Body of pancreas (tissue), 4 donors: Measurements from ENCODE around the gene EFCAB6. TPM values are rescaled to one million over a fixed set of nuclear protein-coding genes. Genes with fewer than 3 reads are reported as not detected.

ENCODE experiments used
- ATAC-seq: fragments of 150-250 bp; one replicate; pipeline ENCODE4 v1.9.1; 2016
- DNase-seq, 4 donors: peaks; one replicate each; pipeline ENCODE4 v3.0.0-alpha.2; 2019
- H3K27ac ChIP-seq, 4 donors: fragments of 200-600 bp; sonication (generic); 1 replicate in 3 of 4; 2 replicates in 1 of 4; pipeline versions ENCODE4 v1.5.1 to v1.6.1; 2016 to 2019; ENCODE audit warnings: mild to moderate bottlenecking in 1 of 4, mixed read lengths in 1 of 4, moderate library complexity in 1 of 4
- H3K27me3 ChIP-seq, 2 donors: fragments of 200-600 bp; sonication (generic); one replicate each; pipeline ENCODE4 v1.6.0; 2016; ENCODE audit warnings: mild to moderate bottlenecking in 1 of 2
- H3K36me3 ChIP-seq, 2 donors: fragments of 200-600 bp; sonication (generic); replicated peaks in 1 of 2; 2 replicates each; pipeline ENCODE4 v1.5.1; 2016; ENCODE audit warnings: low read depth in 2 of 2; ENCODE audit not compliant: insufficient read depth in 1 of 2
- H3K4me1 ChIP-seq: fragments of 200-600 bp; sonication (generic); one replicate; pipeline ENCODE4 v1.6.0; 2016
- H3K4me3 ChIP-seq, 2 donors: fragments of 200-600 bp; sonication (generic); 1 replicate in 1 of 2; 2 replicates in 1 of 2; pipeline ENCODE4 v1.5.1; 2016 to 2019
- H3K9me3 ChIP-seq, 3 donors: fragments of 200-600 bp; sonication (generic); 1 replicate in 2 of 3; 2 replicates in 1 of 3; pipeline ENCODE4 v1.5.1; 2016
- POLR2A ChIP-seq, 3 donors: fragments of 450-650 bp; IDR thresholded peaks; one replicate each; pipeline ENCODE4 v1.6.1; 2016; ENCODE audit warnings: antibody characterized with exemption in 3 of 3, mild to moderate bottlenecking in 2 of 3
- WGBS, 2 donors: methylation state at CpG; one replicate each; pipeline ENCODE4 v1.1.5; 2017; 5-methylcytosine and 5-hydroxymethylcytosine counted together
- intact Hi-C: fragments of 100-400 bp; cut with DNase I; formaldehyde crosslinking; loops from one replicate; pipeline ENCODE4 v1.15.1; 2023
- total RNA-seq, 2 donors: library from RNA; depleted of rRNA; stranded (reverse); fragments of >200 nt; gene quantifications; one replicate each; pipeline ENCODE4 v1.1.0, GENCODE V29; 2016
- TF ChIP-seq, protein P1 (sequence below), 7 experiments: fragments of 450-650 bp in 4 of 7; fragments of 200-600 bp in 3 of 7; sonication (generic) in 3 of 7; IDR thresholded peaks; one replicate each; pipeline ENCODE4 v1.5.1; 2016 to 2019; ENCODE audit warnings: antibody characterized with exemption in 7 of 7

EFCAB6 gene
- total RNA-seq, 2 donors from 2014 or later, result 4.0 to 4.4 TPM

DNA sequence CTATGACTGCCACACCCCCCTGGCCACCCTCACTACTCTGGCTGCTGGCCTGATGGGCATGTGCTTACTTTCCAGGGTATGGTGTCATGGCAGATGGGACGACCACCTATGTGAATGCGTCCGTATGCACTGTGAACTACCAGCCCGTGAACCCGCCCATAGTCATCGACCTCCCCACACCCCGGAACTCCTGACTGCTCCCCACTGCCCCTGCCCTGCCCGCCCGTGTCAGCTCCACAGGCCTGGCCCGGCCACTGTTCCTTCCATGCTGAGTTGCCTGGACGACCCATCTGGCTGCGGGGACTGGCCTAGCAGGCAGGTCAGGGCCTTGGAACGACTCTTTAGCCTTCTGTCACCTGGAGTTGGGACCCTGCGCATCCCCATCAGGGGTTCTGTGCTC lies 306.7 kb downstream of the EFCAB6 start:
- DNase-seq (no peak), ATAC-seq (no peak)
- no peak overlapping the region for H3K27ac ChIP-seq
- TF ChIP-seq, protein P1, sequence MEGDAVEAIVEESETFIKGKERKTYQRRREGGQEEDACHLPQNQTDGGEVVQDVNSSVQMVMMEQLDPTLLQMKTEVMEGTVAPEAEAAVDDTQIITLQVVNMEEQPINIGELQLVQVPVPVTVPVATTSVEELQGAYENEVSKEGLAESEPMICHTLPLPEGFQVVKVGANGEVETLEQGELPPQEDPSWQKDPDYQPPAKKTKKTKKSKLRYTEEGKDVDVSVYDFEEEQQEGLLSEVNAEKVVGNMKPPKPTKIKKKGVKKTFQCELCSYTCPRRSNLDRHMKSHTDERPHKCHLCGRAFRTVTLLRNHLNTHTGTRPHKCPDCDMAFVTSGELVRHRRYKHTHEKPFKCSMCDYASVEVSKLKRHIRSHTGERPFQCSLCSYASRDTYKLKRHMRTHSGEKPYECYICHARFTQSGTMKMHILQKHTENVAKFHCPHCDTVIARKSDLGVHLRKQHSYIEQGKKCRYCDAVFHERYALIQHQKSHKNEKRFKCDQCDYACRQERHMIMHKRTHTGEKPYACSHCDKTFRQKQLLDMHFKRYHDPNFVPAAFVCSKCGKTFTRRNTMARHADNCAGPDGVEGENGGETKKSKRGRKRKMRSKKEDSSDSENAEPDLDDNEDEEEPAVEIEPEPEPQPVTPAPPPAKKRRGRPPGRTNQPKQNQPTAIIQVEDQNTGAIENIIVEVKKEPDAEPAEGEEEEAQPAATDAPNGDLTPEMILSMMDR (IDR thresholded peaks at IDR 0.05), result no peak
- no peak for TF ChIP-seq POLR2A (IDR thresholded peaks at IDR 0.05)
- H3K27me3 ChIP-seq, result no peaks in the 10 kb centered on the region
- no peaks in the 10 kb centered on the region for H3K9me3 ChIP-seq
- 80 to 82% methylated on average over 12 to 14 of the region's 14 CpGs for WGBS, 2 donors
- H3K4me1 ChIP-seq, result no peaks in the 10 kb centered on the region
- H3K4me3 ChIP-seq, result no peak overlapping the region
- no peaks in the 10 kb centered on the region for H3K36me3 ChIP-seq
- intact Hi-C loops, result no loop called here

DNA sequence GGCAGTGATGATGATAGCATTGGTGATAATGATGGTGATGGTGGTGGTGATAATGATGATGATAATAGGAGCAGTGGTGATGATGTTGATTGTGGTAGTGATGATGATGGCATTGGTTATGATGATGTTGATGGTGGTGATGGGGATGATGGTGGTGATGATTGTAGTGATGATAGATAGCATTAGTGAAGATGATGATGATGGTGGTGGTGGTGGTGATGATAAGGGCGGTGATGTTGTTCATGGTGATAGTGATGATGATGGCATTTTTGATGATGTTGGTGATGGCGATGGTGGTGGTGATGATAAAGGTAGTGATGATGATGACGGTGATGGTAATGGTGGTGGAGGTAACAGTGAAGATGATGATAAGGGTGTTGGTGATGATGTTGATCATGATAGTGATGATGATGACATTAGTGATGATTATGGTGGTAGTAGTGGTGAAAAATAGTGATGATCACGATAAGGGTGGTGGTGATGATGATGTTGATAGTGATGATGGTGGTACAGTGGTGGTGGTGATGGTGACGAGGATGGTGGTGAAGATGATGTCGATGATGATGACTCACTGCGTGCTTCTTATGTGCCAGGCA lies 307.3 kb downstream of the EFCAB6 start:
- DNase-seq (no peak), ATAC-seq (no peak)
- H3K9me3 ChIP-seq, result no peaks in the 10 kb centered on the region
- no peaks in the 10 kb centered on the region for H3K4me1 ChIP-seq
- 83 to 85% methylated on average over 7 of the region's 7 CpGs for WGBS, 2 donors
- no peak overlapping the region for H3K4me3 ChIP-seq
- H3K27ac ChIP-seq, result no peak overlapping the region
- H3K27me3 ChIP-seq, result no peaks in the 10 kb centered on the region
- intact Hi-C loops, result no loop called here
- no peaks in the 10 kb centered on the region for H3K36me3 ChIP-seq
- TF ChIP-seq POLR2A (IDR thresholded peaks at IDR 0.05), result no peak
- TF ChIP-seq, protein P1 (IDR thresholded peaks at IDR 0.05), result no peak

DNA sequence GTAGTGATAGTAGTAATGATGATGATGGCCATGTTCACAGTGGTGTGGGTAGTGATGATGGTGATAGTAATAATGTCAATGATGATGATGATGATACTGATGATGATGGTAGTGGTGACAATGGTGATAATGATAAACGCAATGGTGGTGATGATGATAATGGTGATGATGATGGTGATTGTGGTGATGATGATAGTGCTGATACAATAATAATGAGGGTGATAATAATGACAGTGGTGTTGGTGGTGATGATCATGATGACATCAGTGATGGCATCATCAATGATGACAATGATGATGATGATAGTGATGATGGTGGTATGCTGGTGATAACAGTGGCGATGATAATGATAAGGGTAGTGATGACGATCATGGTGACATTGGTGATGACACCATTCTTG lies 308.0 kb downstream of the EFCAB6 start:
- intact Hi-C loops, result no loop called here
- Histone ChIP-seq H3K27me3 (no peaks in the 10 kb centered on the region), H3K9me3 (no peaks in the 10 kb centered on the region), H3K36me3 (no peaks in the 10 kb centered on the region), H3K4me1 (no peaks in the 10 kb centered on the region), H3K27ac (no peak overlapping the region), H3K4me3 (no peak overlapping the region)
- TF ChIP-seq, protein P1 (IDR thresholded peaks at IDR 0.05), result no peak
- no peak for TF ChIP-seq POLR2A (IDR thresholded peaks at IDR 0.05)
- WGBS, 2 donors, result 74 to 80% methylated on average over 3 of the region's 3 CpGs
- ATAC-seq (no peak), DNase-seq (no peak)

DNA sequence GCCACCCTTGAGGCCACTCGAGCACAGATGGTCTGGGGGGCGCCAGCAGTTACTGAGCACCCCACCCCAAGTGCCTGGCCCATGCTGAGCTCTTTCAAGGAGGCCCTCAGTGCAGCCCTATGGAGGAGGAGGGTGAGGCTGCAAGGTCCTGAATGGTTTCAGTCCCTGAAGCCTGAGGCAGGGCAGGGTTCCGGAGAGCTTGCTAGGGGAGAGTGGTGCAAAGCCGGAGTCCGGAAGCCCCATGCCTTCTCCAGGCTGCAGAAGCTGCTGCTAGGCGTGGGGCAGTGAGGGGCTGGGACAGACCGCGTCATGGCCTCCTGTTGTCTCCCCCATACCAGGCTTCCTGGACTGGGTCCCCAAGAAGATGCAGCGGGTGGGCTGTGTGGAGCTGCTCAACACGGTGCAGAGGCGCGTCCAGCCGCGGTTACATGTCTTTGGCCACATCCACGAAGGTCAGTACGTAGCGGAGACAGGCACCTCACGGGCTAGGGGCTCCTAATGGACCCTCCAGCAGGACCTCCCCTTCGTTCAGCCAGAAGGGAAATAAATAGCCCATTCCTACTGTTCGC lies 309.7 kb downstream of the EFCAB6 start:
- no peak for DNase-seq
- WGBS, 2 donors, result 64 to 79% methylated on average over 12 to 20 of the region's 20 CpGs
- TF ChIP-seq, protein P1 (IDR thresholded peaks at IDR 0.05), result no peak
- no peak for TF ChIP-seq POLR2A (IDR thresholded peaks at IDR 0.05)
- no peak overlapping the region for H3K4me3 ChIP-seq
- intact Hi-C loops, result no loop called here
- no peaks in the 10 kb centered on the region for H3K9me3 ChIP-seq
- no peak overlapping the region for H3K27ac ChIP-seq
- no peaks in the 10 kb centered on the region for H3K4me1 ChIP-seq
- H3K36me3 ChIP-seq, result no peaks in the 10 kb centered on the region
- no peaks in the 10 kb centered on the region for H3K27me3 ChIP-seq
- ATAC-seq, result no peak

DNA sequence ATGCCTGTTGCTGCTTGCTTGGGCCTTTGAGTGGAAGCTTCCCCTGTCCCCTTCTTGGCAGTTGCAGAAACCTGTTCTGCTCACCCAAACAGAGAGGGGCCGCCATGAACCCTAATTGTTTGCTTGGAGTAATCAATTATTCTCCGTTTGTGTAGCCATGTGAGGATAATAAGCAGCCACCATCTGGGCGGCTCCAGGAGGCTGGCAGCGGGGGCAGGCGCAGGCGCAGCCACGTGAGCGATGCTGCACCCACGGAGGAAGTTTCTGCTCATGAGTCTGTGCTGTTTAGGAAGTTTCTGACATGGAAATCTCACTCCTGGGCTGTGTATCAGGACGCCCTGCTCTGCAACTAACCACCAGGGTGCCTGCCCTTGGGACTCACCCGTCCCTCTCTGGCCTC lies 310.2 kb downstream of the EFCAB6 start:
- ATAC-seq (no peak), DNase-seq (no peak)
- no peaks in the 10 kb centered on the region for H3K27me3 ChIP-seq
- H3K4me1 ChIP-seq, result no peaks in the 10 kb centered on the region
- TF ChIP-seq, protein P1 (IDR thresholded peaks at IDR 0.05), result no peak
- no peak for TF ChIP-seq POLR2A (IDR thresholded peaks at IDR 0.05)
- no peaks in the 10 kb centered on the region for H3K36me3 ChIP-seq
- no peak overlapping the region for H3K4me3 ChIP-seq
- intact Hi-C loops, result no loop called here
- 11 to 29% methylated on average over 10 to 11 of the region's 11 CpGs for WGBS, 2 donors
- H3K9me3 ChIP-seq, result no peaks in the 10 kb centered on the region
- no peak overlapping the region for H3K27ac ChIP-seq
